Activated CD8-positive, alpha-beta memory T cell treated with anti-CD3 and anti-CD28 coated beads, Interleukin-2, amount 50 U/mL, for 1 hour (primary cell): ENCODE data around the gene SLC25A25.
"Not testable (repeated sequence)": the region's sequence is repeated elsewhere in the genome, so short reads cannot be mapped to it uniquely, and the experiment has no call there.

Experiments used
- DNase-seq: peaks from one replicate; pipeline ENCODE4 v3.0.0-alpha.2; 2020; ENCODE audit errors: extremely low read depth

The SLC25A25 gene

GRCh38 chr9:128109050-128109709 is 41.1 kb downstream of the SLC25A25 start:
- no peak for DNase-seq

- DNase-seq, result not testable (repeated sequence)
Observed at GRCh38 chr9:128111726-128112125, 43.7 kb downstream of the SLC25A25 start.

GRCh38 chr9:128113526-128114325 is 45.7 kb downstream of the SLC25A25 start:
- no peak for DNase-seq

- no peak for DNase-seq
Observed at GRCh38 chr9:128114326-128115186, 46.5 kb downstream of the SLC25A25 start.

- no peak for DNase-seq
Observed at GRCh38 chr9:128115187-128116103, 47.4 kb downstream of the SLC25A25 start.

GRCh38 chr9:128116104-128117083 is 48.4 kb downstream of the SLC25A25 start:
- DNase-seq, result no peak

GRCh38 chr9:128117613-128118471 is 49.8 kb downstream of the SLC25A25 start:
- peak; percentile 81 for DNase-seq

GRCh38 chr9:128118472-128118857 is 50.4 kb downstream of the SLC25A25 start:
- DNase-seq, result no peak

- no peak for DNase-seq
Observed at GRCh38 chr9:128118971-128119665, 51.1 kb downstream of the SLC25A25 start.

GRCh38 chr9:128120061-128120740 is 52.2 kb downstream of the SLC25A25 start:
- DNase-seq, result no peak

- DNase-seq, result no peak
Observed at GRCh38 chr9:128120741-128121465, 52.9 kb downstream of the SLC25A25 start.

- no peak for DNase-seq
Observed at GRCh38 chr9:128121466-128121810, 53.4 kb downstream of the SLC25A25 start.

GRCh38 chr9:128121924-128122808 is 54.1 kb downstream of the SLC25A25 start:
- no peak for DNase-seq

- DNase-seq, result no peak
Observed at GRCh38 chr9:128122809-128123175, 54.8 kb downstream of the SLC25A25 start.

GRCh38 chr9:128123451-128124080 is 55.5 kb downstream of the SLC25A25 start:
- DNase-seq, result no peak

GRCh38 chr9:128124451-128124850 is 56.4 kb downstream of the SLC25A25 start:
- no peak for DNase-seq
